Activated CD4-positive, alpha-beta T cell treated with anti-CD3 and anti-CD28 coated beads, Interleukin-2, Interleukin-6, amounts not matched to agents 100 ng/mL and 50 ng/mL, durations not matched to agents 16 hours and 8 hours (primary cell): ENCODE measurements around the gene MED9.

ENCODE experiments used
- DNase-seq: peaks from one replicate; pipeline ENCODE4 v3.0.0-alpha.2; 2020

The MED9 gene

GRCh38 chr17:17540935-17541639 lies 64.3 kb downstream of the MED9 start:
- DNase-seq = no peak

- no peak for DNase-seq
Observed at GRCh38 chr17:17541640-17542001, 64.8 kb downstream of the MED9 start.
